Lower leg skin (tissue), 3 donors: Measurements from ENCODE around the gene C12orf75.

Source experiments
- CTCF ChIP-seq, 3 donors: fragments of 450-650 bp; IDR thresholded peaks; one replicate each; pipeline ENCODE4 v1.5.1; 2016; ENCODE audit warnings: antibody characterized with exemption in 3 of 3, mild to moderate bottlenecking in 3 of 3, moderate library complexity in 2 of 3
- POLR2A ChIP-seq, 2 donors: fragments of 450-650 bp; IDR thresholded peaks; one replicate each; pipeline ENCODE4 v1.6.1; 2016 to 2017; ENCODE audit warnings: antibody characterized with exemption in 2 of 2, mild to moderate bottlenecking in 1 of 2, moderate library complexity in 1 of 2

- TF ChIP-seq CTCF (IDR thresholded peaks at IDR 0.05) (no peak), POLR2A (IDR thresholded peaks at IDR 0.05) (no peak)
Observed at GRCh38 chr12:105403095-105403494, 72.6 kb downstream of the C12orf75 start.
